Measurements from ENCODE around the gene THSD4. TPM values are rescaled to one million over a fixed set of nuclear protein-coding genes. Genes with fewer than 3 reads are reported as not detected.

THSD4 gene
- total RNA-seq, 1 donor, result 15.6 TPM

GRCh38 chr15:71571641-71572040 lies 456.4 kb downstream of the THSD4 start:
- Histone ChIP-seq H3K4me1 (ENCODE audit: insufficient read depth, low read length) (no peaks in the 10 kb centered on the region), H4K20me1 (ENCODE audit: insufficient read depth, low read length) (peaks cover 3% of the 10 kb centered on the region), H3K9me3 (ENCODE audit: low read depth, low read length) (no peaks in the 10 kb centered on the region), H3K27me3 (ENCODE audit: insufficient read depth, low read length) (peaks cover 10% of the 10 kb centered on the region), H3K4me3 (ENCODE audit: insufficient read depth, low read length) (no peak overlapping the region), H3K4me2 (ENCODE audit: insufficient read depth, low read length) (no peak overlapping the region), H3K36me3 (ENCODE audit: insufficient read depth, low read length) (no peaks in the 10 kb centered on the region), H2AFZ (ENCODE audit: low read length) (no peak overlapping the region), H3K27ac (ENCODE audit: low read depth, low read length) (no peak overlapping the region), H3K79me2 (ENCODE audit: insufficient read depth, low read length) (no peaks in the 10 kb centered on the region)
- DNase-seq (ENCODE audit: insufficient read length, low spot score, missing footprints), result no peak
- TF ChIP-seq, protein P1, sequence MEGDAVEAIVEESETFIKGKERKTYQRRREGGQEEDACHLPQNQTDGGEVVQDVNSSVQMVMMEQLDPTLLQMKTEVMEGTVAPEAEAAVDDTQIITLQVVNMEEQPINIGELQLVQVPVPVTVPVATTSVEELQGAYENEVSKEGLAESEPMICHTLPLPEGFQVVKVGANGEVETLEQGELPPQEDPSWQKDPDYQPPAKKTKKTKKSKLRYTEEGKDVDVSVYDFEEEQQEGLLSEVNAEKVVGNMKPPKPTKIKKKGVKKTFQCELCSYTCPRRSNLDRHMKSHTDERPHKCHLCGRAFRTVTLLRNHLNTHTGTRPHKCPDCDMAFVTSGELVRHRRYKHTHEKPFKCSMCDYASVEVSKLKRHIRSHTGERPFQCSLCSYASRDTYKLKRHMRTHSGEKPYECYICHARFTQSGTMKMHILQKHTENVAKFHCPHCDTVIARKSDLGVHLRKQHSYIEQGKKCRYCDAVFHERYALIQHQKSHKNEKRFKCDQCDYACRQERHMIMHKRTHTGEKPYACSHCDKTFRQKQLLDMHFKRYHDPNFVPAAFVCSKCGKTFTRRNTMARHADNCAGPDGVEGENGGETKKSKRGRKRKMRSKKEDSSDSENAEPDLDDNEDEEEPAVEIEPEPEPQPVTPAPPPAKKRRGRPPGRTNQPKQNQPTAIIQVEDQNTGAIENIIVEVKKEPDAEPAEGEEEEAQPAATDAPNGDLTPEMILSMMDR (IDR thresholded peaks at IDR 0.05; ENCODE audit: extremely low read depth, low read depth, low read length), result no peak

DNA sequence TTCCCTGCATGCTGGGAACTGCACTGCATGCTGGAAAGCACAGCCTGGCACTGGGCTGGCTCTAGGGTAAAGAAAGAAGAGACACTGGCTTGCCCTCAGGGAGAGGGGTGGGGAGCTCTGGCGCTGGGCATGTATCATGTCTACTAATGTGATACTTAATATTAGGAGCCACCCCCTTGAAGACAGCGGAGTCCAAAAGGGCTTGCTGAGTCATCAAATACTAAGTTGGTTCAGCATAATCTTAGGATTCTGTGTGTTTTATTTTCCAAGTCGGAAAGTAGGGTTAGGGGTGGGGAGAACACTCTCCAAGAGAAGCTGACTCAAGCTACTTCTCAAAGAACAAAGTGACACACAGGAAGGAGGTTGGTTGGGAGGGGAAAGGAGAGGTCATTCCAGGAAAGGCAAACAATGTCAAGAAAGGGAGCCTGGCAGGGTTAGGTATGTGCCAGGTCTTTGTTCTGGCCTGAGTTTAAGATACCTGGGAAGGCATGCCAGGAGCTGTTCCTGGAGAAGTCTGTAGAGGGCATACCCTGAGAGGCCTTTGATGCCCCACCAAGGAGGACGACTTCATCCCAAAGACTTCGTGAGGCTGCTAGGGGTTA lies 457.3 kb downstream of the THSD4 start:
- no peak overlapping the region for H3K4me2 ChIP-seq (ENCODE audit: insufficient read depth, low read length)
- no peaks in the 10 kb centered on the region for H3K36me3 ChIP-seq (ENCODE audit: insufficient read depth, low read length)
- H3K27me3 ChIP-seq (ENCODE audit: insufficient read depth, low read length), result peaks cover 9% of the 10 kb centered on the region
- H4K20me1 ChIP-seq (ENCODE audit: insufficient read depth, low read length), result peaks cover 3% of the 10 kb centered on the region
- H3K4me3 ChIP-seq (ENCODE audit: insufficient read depth, low read length), result no peak overlapping the region
- H3K27ac ChIP-seq (ENCODE audit: low read depth, low read length), result no peak overlapping the region
- H3K9me3 ChIP-seq (ENCODE audit: low read depth, low read length), result no peaks in the 10 kb centered on the region
- H2AFZ ChIP-seq (ENCODE audit: low read length), result no peak overlapping the region
- no peaks in the 10 kb centered on the region for H3K79me2 ChIP-seq (ENCODE audit: insufficient read depth, low read length)
- peak; percentile 68 for DNase-seq (ENCODE audit: insufficient read length, low spot score, missing footprints)
- TF ChIP-seq, protein P1 (IDR thresholded peaks at IDR 0.05; ENCODE audit: extremely low read depth, low read depth, low read length), result no peak
- H3K4me1 ChIP-seq (ENCODE audit: insufficient read depth, low read length), result no peaks in the 10 kb centered on the region

GRCh38 chr15:71573599-71573998 lies 458.3 kb downstream of the THSD4 start:
- TF ChIP-seq, protein P1 (IDR thresholded peaks at IDR 0.05; ENCODE audit: extremely low read depth, low read depth, low read length), result no peak
- Histone ChIP-seq H3K27ac (ENCODE audit: low read depth, low read length) (no peak overlapping the region), H3K79me2 (ENCODE audit: insufficient read depth, low read length) (no peaks in the 10 kb centered on the region), H4K20me1 (ENCODE audit: insufficient read depth, low read length) (peaks cover 3% of the 10 kb centered on the region), H3K36me3 (ENCODE audit: insufficient read depth, low read length) (no peaks in the 10 kb centered on the region), H3K4me2 (ENCODE audit: insufficient read depth, low read length) (no peak overlapping the region), H3K4me3 (ENCODE audit: insufficient read depth, low read length) (no peak overlapping the region), H2AFZ (ENCODE audit: low read length) (no peak overlapping the region), H3K27me3 (ENCODE audit: insufficient read depth, low read length) (peaks cover 4% of the 10 kb centered on the region), H3K9me3 (ENCODE audit: low read depth, low read length) (no peaks in the 10 kb centered on the region), H3K4me1 (ENCODE audit: insufficient read depth, low read length) (no peaks in the 10 kb centered on the region)
- no peak for DNase-seq (ENCODE audit: insufficient read length, low spot score, missing footprints)

GRCh38 chr15:71575474-71576045 lies 460.3 kb downstream of the THSD4 start:
- no peaks in the 10 kb centered on the region for H3K4me1 ChIP-seq (ENCODE audit: insufficient read depth, low read length)
- no peak overlapping the region for H3K27ac ChIP-seq (ENCODE audit: low read depth, low read length)
- no peaks in the 10 kb centered on the region for H3K9me3 ChIP-seq (ENCODE audit: low read depth, low read length)
- no peak overlapping the region for H3K4me2 ChIP-seq (ENCODE audit: insufficient read depth, low read length)
- H4K20me1 ChIP-seq (ENCODE audit: insufficient read depth, low read length), result peaks cover 3% of the 10 kb centered on the region
- no peak for DNase-seq (ENCODE audit: insufficient read length, low spot score, missing footprints)
- TF ChIP-seq, protein P1 (IDR thresholded peaks at IDR 0.05; ENCODE audit: extremely low read depth, low read depth, low read length), result peak; percentile 56
- H3K4me3 ChIP-seq (ENCODE audit: insufficient read depth, low read length), result no peak overlapping the region
- no peak overlapping the region for H2AFZ ChIP-seq (ENCODE audit: low read length)
- H3K79me2 ChIP-seq (ENCODE audit: insufficient read depth, low read length), result no peaks in the 10 kb centered on the region
- peaks cover 4% of the 10 kb centered on the region for H3K27me3 ChIP-seq (ENCODE audit: insufficient read depth, low read length)
- no peaks in the 10 kb centered on the region for H3K36me3 ChIP-seq (ENCODE audit: insufficient read depth, low read length)
